HG03103 (cell line): Measurements from ENCODE around the gene DLX4.

Experiments used
- ATAC-seq: cut with Tn5 transposase; IDR thresholded peaks from one replicate; pipeline ENCODE4 v1.9.1; 2021; ENCODE audit warnings: low read depth; ENCODE audit not compliant: unreplicated experiment

DLX4 gene

GRCh38 chr17:49985310-49985990 lies 16.5 kb downstream of the DLX4 start:
- no peak for ATAC-seq

- no peak for ATAC-seq
Measured at GRCh38 chr17:49986396-49987289, 17.7 kb downstream of the DLX4 start.

GRCh38 chr17:49987290-49987585 lies 18.2 kb downstream of the DLX4 start:
- ATAC-seq, result no peak

- no peak for ATAC-seq
Measured at GRCh38 chr17:49987681-49988441, 18.9 kb downstream of the DLX4 start.

- ATAC-seq, result no peak
Measured at GRCh38 chr17:49989518-49989880, 20.5 kb downstream of the DLX4 start.

DNA sequence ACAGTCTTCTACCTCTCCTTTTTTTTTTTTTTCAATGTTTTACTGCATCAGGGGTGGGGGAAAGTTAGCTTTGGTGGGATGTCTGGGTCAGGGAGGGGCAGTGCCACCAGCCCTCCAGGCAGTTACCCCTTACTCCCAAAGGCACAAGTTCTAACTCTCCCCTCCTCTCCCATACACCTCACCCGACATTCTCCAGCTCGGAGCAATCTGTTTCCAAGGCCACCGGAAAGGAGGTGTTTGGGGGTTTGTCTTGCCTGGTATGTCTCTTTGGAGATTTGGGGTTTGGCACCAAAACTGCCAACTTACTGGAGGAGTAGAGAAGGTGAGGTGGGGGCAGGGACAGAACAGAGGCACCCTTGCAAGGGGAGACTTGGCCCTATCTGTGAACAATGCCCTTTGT lies 21.3 kb downstream of the DLX4 start:
- ATAC-seq, result no peak

DNA sequence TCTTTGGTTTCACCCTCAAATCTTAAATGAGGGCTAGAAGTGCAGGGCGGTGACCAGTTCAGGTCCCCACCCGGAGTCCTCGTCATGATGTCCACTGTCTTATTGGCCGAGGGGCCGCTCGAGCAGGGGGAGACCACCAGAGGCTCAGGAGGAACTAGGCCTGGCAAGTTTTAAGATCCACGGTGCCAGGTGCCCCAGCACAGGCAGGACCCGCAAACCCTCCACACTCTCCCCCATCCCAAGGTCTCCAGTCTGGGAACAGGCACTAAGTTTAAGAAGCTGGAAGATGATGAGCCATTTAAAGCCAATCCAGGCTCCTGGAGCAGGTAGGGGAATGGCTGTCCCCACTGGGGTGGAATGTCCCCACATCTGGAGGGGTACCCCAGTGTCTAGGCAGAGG lies 21.9 kb downstream of the DLX4 start:
- no peak for ATAC-seq

DNA sequence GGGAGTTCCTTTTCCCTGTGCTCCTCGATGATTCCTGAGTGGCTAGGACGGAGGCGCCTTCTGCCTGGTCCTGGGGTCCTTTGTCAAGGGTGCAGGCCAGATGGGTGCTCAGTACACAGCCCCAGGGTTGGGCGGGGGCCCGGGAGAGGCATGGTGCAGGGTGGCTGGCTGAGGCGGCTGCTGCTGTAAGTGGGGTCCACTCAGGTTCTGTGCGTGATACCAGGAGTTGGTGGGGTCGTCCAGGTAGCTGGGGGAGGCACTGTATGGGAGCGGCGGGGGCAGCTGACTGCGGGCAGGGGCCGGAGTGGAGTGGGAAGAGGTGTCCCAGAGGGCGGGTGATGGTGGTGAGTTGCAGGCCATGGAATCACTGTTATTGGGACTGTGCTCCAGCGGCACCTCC lies 22.4 kb downstream of the DLX4 start:
- ATAC-seq, result no peak

GRCh38 chr17:49992191-49992932 lies 23.4 kb downstream of the DLX4 start:
- no peak for ATAC-seq

GRCh38 chr17:49992933-49993422 lies 24.0 kb downstream of the DLX4 start:
- ATAC-seq, result no peak

DNA sequence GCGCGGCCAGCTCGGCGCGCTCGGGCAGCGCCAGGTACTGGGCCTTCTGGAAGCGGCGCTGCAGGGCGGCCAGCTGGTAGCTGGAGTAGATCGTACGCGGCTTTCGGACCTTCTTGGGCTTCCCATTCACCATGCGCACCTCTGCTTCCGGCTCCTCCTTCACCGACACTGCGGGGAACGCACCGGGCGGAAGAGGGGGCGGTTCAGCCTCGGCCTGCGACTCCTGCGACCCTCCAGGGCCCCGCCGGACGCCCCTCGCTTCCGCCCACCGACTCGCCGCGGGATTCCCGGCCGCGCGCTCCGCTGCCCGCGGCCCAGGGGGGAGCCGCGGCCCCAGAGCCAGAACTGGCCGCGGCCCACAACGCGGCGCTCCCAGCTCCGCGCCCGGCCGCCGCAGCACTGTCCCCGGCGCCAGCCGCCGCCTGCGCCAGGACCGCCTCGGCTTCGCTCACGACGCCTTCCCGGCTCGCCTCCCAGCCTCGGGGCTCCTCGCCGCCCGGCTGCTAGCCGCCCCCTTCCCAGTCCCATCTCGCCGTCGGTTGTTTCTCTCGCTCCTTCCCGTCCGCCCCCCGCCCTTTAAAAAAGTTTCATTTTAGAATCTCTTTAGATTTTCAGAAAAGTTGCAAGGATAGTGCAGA lies 24.6 kb downstream of the DLX4 start:
- no peak for ATAC-seq

DNA sequence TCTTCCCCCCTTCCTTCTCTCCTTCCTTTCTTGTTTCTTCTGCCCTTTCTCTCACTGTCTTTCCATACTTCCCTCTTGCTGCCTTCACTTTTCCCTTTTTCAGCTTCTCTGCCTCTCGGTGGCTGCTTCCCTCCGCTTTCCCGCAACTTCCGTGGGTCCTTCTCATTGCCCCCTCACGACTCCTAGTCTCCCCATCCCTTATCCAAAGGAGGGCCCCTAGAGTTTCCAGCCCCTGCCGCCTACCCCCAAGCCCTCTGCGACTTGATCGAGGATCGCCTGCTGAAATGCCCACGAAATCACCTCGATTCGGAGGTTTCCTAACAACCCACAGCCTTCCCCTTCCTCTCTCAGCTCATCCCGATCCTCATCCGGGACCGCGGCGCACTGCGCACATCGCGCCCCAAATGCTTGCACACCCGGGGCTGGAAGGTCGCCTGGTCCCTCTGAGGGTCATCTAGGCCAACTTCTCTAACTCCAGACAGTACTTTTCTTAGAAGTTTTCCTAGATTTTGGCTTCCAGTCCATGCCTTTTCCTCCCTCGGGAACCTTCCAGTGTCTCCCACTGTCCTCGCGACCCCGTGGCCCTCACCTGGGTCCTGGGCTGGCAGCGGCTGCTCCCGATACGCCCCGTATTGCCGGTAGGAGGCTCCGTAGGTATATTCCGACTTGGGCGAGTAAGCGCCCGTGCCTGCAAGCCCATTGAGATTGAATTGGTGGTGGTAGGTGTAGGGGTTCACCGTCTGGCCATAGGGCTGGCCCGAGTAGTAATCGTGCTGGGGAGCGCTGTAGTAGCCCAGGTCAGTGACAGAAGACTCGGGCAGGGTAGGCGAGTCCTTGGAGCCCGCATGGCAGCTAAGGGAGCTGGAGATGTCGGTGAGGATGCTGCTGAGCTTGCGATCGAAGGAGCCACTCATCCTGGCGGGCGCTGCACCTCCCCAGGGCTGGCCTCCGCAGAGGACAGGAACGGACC lies 25.4 kb downstream of the DLX4 start:
- no peak for ATAC-seq

GRCh38 chr17:49995055-49995738 lies 26.2 kb downstream of the DLX4 start, which contains the start of gene DLX3:
Gene DLX3, minus strand, starts transcription at chr17:49995224. Its CDS starts 226 bp downstream, at chr17:49994998.
- no peak for ATAC-seq

DNA sequence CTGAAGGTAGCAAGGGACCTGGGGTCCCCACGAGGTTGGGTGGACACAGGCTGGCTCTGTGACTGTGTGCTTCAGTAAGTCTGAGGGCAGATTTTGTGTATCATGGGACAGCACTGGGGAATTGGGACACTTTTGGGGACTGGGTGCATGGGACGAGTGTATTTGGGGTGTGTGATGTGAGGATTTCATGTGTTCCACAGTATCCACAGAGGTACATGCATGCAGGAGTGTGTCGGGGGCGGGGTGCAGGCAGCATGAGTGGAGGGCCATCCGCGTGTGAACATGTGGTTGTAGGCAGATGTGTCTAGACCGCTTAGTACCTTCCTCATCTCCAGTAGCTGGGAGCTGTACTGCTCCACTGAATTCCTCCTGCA lies 27.1 kb downstream of the DLX4 start:
- no peak for ATAC-seq

- no peak for ATAC-seq
Measured at GRCh38 chr17:49996495-49997300, 27.7 kb downstream of the DLX4 start.

- no peak for ATAC-seq
Measured at GRCh38 chr17:49997301-49997650, 28.3 kb downstream of the DLX4 start.

DNA sequence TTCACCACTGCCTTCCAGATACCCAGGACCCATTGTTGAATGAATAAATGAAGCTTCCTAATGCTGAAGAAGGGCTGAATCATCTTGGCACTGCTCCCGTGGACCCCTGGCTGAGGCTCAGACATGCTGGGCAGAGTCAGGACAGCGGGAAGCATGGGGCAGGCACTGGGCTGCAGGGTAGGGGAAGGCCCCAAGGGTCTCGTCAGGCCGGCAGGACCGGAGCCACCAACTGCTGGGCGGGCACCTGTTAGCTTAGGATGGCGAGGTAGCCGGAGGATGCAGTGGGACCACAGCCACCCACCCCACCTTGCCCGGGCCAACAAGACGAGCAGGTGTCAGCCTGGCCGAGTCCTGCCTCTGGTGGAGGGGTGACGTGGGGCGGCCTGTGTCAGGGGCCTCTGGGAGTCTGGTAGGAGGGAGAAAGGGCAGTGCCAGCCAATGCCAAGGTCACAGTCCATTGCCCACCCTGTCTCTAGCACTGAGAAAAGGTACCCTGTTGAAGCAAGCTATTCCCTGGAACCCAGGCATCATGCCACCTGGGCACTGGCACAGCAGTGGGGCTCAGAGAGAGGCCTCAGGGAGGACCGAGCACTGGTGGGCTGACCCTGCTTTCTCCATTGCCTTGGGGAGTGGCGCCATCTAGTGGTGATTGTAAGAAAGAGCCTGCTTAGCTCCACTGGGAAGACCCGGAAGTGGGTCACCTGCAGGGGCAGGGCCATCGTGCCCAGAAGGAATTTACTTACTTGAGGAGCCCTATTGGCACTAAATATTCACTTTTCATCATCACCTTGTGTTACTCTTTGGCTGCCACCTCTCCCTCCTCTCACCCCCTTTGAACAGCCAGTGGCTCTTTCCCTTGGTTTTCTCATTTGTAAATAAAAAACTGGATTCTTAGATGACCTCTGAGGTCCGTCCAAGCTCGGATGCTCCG lies 29.0 kb downstream of the DLX4 start:
- no peak for ATAC-seq
